GM12878 (cell line): ENCODE results near the gene MYNN. TPM values are rescaled to one million over a fixed set of nuclear protein-coding genes. Genes with fewer than 3 reads are reported as not detected.
A peak's percentile ranks its signal among the peaks of the same experiment; 100 is the strongest.

Source experiments
- ASH2L ChIP-seq: fragments of 300-600, 200-600 bp; sonication (generic); IDR thresholded peaks from 2 replicates; pipeline ENCODE4 v1.6.1; 2017; ENCODE audit warnings: low read depth, mild to moderate bottlenecking, borderline replicate concordance
- BCL11A ChIP-seq: IDR thresholded peaks from 2 replicates; pipeline ENCODE4 v1.6.1; 2011; ENCODE audit warnings: low read depth, low read length
- EED ChIP-seq: sonication (generic); IDR thresholded peaks from 2 replicates; pipeline ENCODE4 v1.6.1; 2016; ENCODE audit warnings: antibody characterized with exemption, low read depth
- MTA2 ChIP-seq: fragments of 450-650 bp; IDR thresholded peaks from 2 replicates; pipeline ENCODE4 v1.6.1; 2016; ENCODE audit warnings: low read depth, mild to moderate bottlenecking, moderate library complexity
- NFYB ChIP-seq: IDR thresholded peaks from 2 replicates; pipeline ENCODE4 v1.6.1; 2011; ENCODE audit warnings: low read depth, mild to moderate bottlenecking, low read length, improper control_type of control experiment, moderate library complexity; ENCODE audit not compliant: insufficient read depth
- PAX5 ChIP-seq: IDR thresholded peaks from 2 replicates; pipeline ENCODE4 v1.6.1; 2011; ENCODE audit warnings: low read depth, low read length, borderline replicate concordance
- POLR2A ChIP-seq: IDR thresholded peaks from 2 replicates; pipeline ENCODE4 v1.6.1; 2011; ENCODE audit warnings: low read depth, mild to moderate bottlenecking, low read length
- RAD21 ChIP-seq: IDR thresholded peaks from 2 replicates; pipeline ENCODE4 v1.6.1; 2011; ENCODE audit warnings: mild to moderate bottlenecking, low read depth, low read length, moderate library complexity; ENCODE audit not compliant: insufficient read depth
- RFX5 ChIP-seq: IDR thresholded peaks from 2 replicates; pipeline ENCODE4 v1.6.1; 2011; ENCODE audit warnings: low read depth, low read length, improper control_type of control experiment
- SMC3 ChIP-seq: IDR thresholded peaks from 2 replicates; pipeline ENCODE4 v1.6.1; 2011; ENCODE audit warnings: low read length, improper control_type of control experiment, borderline replicate concordance
- SREBF2 ChIP-seq: IDR thresholded peaks from 2 replicates; pipeline ENCODE4 v1.6.1; 2012; ENCODE audit warnings: mild to moderate bottlenecking, low read length
- STAT1 ChIP-seq: fragments of 450-650 bp; conservative IDR thresholded peaks from 2 replicates; pipeline ENCODE4 v1.6.1; 2014; ENCODE audit warnings: antibody characterized with exemption, mild to moderate bottlenecking
- SUPT20H ChIP-seq: IDR thresholded peaks from 2 replicates; pipeline ENCODE4 v1.6.1; 2011; ENCODE audit warnings: low read depth, mild to moderate bottlenecking, low read length, moderate library complexity, borderline replicate concordance; ENCODE audit not compliant: control insufficient read depth
- TCF12 ChIP-seq: IDR thresholded peaks from 2 replicates; pipeline ENCODE4 v1.6.1; 2011; ENCODE audit warnings: low read depth, mild to moderate bottlenecking, low read length
- WRNIP1 ChIP-seq: IDR thresholded peaks from 2 replicates; pipeline ENCODE4 v1.6.1; 2011; ENCODE audit warnings: low read depth, low read length, improper control_type of control experiment, borderline replicate concordance
- YY1 ChIP-seq: IDR thresholded peaks from 2 replicates; pipeline ENCODE4 v1.6.1; 2011; ENCODE audit warnings: low read depth, mild to moderate bottlenecking, low read length
- ZNF384 ChIP-seq: IDR thresholded peaks from 2 replicates; pipeline ENCODE4 v1.6.1; 2012; ENCODE audit warnings: low read depth, mild to moderate bottlenecking, low read length, improper control_type of control experiment, borderline replicate concordance
- polyA plus RNA-seq, 11 experiments: library from polyadenylated mRNA; depleted of rRNA in 4 of 11; unstranded in 6 of 11; stranded (reverse) in 5 of 11; fragments of >200 nt; fragmentation: Nextera tagmentation in 4 of 11; fragmentation: Illumina TruSeq in 1 of 11; extraction: Ambion mirVana in 4 of 11; extraction: Trizol in 1 of 11; gene quantifications; 1 replicate in 1 of 11; 2 replicates in 10 of 11; pipeline versions ENCODE4 v1.2.1 to v1.2.3, GENCODE V29; 2011 to 2016; ENCODE audit warnings: inconsistent platforms in 2 of 11, missing spikeins in 2 of 11, low read depth in 1 of 11
- total RNA-seq, 4 experiments: library from RNA; depleted of rRNA in 3 of 4; stranded (reverse); fragments of >200 nt in 3 of 4; fragmentation: Illumina TruSeq in 1 of 4; extraction: Trizol in 1 of 4; gene quantifications; 2 replicates each; pipeline versions ENCODE4 v1.2.1 to v1.2.3, GENCODE V29; 2013 to 2021
- TF ChIP-seq, protein P1 (sequence below): IDR thresholded peaks from 2 replicates; pipeline ENCODE4 v1.6.1; 2012; ENCODE audit warnings: low read length, inconsistent platforms
- TF ChIP-seq, protein P2 (sequence below): fragments of 450-650 bp; conservative IDR thresholded peaks from 2 replicates; pipeline ENCODE4 v1.6.1; 2017; ENCODE audit warnings: mild to moderate bottlenecking, moderate library complexity
- TF ChIP-seq, protein P3 (sequence below): fragments of 450-650 bp; IDR thresholded peaks from 2 replicates; pipeline ENCODE4 v1.6.1; 2018; ENCODE audit warnings: mild to moderate bottlenecking, low read depth, moderate library complexity; ENCODE audit not compliant: partially characterized antibody
- TF ChIP-seq, protein P4 (sequence below): fragments of 450-650 bp; IDR thresholded peaks from 2 replicates; pipeline ENCODE4 v1.6.1; 2017; ENCODE audit warnings: low read depth, mild to moderate bottlenecking, moderate library complexity
- TF ChIP-seq, protein P5 (sequence below): IDR thresholded peaks from 2 replicates; pipeline ENCODE4 v1.6.1; 2012; ENCODE audit warnings: low read depth, low read length, improper control_type of control experiment

MYNN gene
- total and polyA plus RNA-seq, 10 of the 15 experiments (the other 5 are each of a cell fraction or from before 2014, with no cell fraction given), result 8.8 to 20.5 (median 15.8) TPM

DNA sequence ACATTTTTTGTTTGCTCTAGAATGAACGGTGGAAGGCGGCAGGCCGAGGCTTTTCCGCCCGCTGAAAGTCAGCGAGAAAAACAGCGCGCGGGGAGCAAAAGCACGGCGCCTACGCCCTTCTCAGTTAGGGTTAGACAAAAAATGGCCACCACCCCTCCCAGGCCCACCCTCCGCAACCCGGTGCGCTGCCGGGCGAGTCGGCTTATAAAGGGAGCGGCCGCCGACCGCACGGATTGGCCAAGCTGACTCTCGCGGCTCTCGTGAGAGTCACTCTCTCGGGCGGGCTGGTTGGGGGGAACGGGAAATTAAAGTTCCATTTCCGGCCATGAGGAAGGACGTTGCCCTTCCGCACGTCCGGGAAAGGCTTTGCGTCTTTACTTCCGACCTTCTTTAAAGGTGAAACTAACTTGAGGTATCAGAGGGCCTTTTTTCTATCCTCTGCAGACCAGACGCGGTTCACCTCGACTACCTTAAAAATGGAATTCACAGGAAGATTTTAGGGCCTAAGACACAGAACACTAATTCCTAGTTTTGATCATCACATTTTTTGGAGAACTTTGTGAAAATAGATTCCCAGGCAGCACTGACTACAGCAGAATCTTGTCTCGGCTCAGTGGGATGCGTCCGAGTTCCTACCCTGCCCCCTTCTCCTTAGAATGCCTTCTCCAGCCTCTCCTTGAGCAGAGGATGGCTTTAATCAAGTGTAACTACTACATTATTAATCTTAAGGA is 8.1 kb upstream of the MYNN start, which contains the start of gene TERC (continued):
- TF ChIP-seq, protein P1, sequence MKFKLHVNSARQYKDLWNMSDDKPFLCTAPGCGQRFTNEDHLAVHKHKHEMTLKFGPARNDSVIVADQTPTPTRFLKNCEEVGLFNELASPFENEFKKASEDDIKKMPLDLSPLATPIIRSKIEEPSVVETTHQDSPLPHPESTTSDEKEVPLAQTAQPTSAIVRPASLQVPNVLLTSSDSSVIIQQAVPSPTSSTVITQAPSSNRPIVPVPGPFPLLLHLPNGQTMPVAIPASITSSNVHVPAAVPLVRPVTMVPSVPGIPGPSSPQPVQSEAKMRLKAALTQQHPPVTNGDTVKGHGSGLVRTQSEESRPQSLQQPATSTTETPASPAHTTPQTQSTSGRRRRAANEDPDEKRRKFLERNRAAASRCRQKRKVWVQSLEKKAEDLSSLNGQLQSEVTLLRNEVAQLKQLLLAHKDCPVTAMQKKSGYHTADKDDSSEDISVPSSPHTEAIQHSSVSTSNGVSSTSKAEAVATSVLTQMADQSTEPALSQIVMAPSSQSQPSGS, result no peak
- TF ChIP-seq MTA2 (no peak), SMC3 (no peak), SUPT20H (no peak), NFYB (peak; percentile 81), PAX5 (no peak), EED (0 out of 2 replicates have a peak, but pooled peaks have one; percentile 11), TCF12 (peak; percentile 64; the same call in 1 of the 2 replicates), BCL11A (no peak), STAT1 (no peak), ZNF384 (no peak), SREBF2 (no peak), RAD21 (no peak), POLR2A (peak; percentile 82), RFX5 (no peak), YY1 (peak; percentile 92), WRNIP1 (no peak), ASH2L (no peak)
- TF ChIP-seq, protein P2, sequence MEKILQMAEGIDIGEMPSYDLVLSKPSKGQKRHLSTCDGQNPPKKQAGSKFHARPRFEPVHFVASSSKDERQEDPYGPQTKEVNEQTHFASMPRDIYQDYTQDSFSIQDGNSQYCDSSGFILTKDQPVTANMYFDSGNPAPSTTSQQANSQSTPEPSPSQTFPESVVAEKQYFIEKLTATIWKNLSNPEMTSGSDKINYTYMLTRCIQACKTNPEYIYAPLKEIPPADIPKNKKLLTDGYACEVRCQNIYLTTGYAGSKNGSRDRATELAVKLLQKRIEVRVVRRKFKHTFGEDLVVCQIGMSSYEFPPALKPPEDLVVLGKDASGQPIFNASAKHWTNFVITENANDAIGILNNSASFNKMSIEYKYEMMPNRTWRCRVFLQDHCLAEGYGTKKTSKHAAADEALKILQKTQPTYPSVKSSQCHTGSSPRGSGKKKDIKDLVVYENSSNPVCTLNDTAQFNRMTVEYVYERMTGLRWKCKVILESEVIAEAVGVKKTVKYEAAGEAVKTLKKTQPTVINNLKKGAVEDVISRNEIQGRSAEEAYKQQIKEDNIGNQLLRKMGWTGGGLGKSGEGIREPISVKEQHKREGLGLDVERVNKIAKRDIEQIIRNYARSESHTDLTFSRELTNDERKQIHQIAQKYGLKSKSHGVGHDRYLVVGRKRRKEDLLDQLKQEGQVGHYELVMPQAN, result no peak
- TF ChIP-seq, protein P3, sequence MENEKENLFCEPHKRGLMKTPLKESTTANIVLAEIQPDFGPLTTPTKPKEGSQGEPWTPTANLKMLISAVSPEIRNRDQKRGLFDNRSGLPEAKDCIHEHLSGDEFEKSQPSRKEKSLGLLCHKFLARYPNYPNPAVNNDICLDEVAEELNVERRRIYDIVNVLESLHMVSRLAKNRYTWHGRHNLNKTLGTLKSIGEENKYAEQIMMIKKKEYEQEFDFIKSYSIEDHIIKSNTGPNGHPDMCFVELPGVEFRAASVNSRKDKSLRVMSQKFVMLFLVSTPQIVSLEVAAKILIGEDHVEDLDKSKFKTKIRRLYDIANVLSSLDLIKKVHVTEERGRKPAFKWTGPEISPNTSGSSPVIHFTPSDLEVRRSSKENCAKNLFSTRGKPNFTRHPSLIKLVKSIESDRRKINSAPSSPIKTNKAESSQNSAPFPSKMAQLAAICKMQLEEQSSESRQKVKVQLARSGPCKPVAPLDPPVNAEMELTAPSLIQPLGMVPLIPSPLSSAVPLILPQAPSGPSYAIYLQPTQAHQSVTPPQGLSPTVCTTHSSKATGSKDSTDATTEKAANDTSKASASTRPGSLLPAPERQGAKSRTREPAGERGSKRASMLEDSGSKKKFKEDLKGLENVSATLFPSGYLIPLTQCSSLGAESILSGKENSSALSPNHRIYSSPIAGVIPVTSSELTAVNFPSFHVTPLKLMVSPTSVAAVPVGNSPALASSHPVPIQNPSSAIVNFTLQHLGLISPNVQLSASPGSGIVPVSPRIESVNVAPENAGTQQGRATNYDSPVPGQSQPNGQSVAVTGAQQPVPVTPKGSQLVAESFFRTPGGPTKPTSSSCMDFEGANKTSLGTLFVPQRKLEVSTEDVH, result no peak
- TF ChIP-seq, protein P4, sequence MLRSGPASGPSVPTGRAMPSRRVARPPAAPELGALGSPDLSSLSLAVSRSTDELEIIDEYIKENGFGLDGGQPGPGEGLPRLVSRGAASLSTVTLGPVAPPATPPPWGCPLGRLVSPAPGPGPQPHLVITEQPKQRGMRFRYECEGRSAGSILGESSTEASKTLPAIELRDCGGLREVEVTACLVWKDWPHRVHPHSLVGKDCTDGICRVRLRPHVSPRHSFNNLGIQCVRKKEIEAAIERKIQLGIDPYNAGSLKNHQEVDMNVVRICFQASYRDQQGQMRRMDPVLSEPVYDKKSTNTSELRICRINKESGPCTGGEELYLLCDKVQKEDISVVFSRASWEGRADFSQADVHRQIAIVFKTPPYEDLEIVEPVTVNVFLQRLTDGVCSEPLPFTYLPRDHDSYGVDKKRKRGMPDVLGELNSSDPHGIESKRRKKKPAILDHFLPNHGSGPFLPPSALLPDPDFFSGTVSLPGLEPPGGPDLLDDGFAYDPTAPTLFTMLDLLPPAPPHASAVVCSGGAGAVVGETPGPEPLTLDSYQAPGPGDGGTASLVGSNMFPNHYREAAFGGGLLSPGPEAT, result no peak
- TF ChIP-seq, protein P5, sequence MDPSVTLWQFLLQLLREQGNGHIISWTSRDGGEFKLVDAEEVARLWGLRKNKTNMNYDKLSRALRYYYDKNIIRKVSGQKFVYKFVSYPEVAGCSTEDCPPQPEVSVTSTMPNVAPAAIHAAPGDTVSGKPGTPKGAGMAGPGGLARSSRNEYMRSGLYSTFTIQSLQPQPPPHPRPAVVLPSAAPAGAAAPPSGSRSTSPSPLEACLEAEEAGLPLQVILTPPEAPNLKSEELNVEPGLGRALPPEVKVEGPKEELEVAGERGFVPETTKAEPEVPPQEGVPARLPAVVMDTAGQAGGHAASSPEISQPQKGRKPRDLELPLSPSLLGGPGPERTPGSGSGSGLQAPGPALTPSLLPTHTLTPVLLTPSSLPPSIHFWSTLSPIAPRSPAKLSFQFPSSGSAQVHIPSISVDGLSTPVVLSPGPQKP, result peak; percentile 52; the same call in 1 of the 2 replicates
